Measurements from ENCODE around the gene LPP.

The LPP gene

DNA sequence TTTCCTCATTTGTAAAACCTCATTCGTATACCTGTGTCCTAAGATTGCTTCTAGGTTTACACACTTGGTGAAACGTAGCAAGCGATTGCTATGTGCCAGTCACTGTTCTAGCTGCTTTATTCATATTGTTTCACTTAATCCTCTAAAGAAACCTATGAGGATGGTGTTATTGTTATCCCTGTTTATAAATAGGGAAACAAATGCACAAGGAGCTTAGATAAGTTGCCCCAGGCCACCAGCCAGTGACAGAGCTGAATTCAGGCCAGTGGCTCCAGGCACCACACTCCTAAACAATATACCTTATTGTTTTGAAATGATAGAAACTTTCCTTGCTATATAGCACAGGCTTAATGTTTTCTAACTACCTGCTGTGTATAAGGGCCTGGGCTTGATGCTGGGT lies 44.0 kb downstream of the LPP start:
- no peak for DNase-seq (ENCODE audit: low read depth)

DNA sequence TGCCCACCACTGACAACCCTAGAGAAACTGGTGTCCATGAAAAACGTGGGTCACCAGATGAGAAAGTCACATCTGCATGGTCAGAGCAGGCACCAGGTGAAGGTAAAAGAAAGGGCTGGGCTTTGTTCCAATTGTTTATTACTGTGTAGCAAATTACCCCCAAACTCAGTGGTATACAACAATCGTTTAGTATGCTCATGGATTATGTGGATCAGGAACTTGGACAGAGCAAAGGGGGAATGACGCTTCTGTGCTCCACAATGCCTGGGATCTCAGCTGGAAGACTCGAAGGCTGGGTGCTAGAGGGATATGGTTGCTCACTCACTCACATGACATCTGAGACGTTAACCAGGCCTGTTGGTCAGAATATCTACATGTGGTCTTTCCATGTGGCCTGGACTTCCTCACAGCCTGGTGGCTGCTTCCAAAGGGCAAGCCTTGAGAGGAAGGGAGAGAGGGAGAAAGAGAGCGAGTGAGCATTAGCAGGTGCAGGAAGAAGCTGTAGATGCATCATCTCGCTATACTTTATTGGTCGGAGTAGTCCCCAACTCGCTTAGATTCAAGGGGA lies 44.9 kb downstream of the LPP start:
- DNase-seq (ENCODE audit: low read depth): no peak

DNA sequence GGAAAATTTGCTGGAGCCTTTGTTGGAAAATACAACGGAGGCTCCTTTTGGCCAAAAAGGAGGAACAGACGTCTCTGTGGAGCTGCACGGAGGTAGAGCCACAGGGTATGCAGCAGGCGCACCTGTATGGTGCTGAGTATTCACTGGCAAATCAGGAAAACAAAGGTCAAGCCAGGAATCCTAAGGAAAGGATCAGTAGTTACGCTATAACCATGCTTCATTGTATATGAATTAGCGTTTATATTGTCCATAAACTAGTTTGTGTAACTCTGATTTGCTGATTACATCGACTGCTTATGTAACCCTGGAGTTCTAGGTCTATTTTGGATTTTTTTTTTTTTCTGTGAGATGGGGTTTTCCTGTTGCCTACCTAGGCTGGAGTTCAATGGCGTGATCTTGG lies 45.4 kb downstream of the LPP start:
- no peak for DNase-seq (ENCODE audit: low read depth)

DNA sequence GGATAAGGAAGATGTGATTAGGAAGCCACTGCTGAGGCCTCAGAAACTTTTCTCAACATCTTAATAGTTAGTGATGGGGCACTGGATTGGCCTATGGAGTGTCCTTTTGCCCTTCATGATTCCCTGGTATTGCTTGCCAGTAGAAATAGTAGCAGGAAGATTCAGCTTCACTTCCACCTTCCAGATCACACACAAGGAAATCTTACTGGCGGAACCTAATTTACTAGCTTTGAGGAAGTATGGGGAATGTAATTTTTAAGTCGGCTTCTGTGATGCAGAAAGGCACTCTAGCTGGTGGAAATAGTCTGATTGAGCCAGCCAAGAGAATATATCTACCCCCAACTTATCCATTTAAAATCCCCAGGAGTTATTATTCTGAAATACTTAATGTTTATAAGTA lies 46.5 kb downstream of the LPP start:
- no peak for DNase-seq (ENCODE audit: low read depth)

DNA sequence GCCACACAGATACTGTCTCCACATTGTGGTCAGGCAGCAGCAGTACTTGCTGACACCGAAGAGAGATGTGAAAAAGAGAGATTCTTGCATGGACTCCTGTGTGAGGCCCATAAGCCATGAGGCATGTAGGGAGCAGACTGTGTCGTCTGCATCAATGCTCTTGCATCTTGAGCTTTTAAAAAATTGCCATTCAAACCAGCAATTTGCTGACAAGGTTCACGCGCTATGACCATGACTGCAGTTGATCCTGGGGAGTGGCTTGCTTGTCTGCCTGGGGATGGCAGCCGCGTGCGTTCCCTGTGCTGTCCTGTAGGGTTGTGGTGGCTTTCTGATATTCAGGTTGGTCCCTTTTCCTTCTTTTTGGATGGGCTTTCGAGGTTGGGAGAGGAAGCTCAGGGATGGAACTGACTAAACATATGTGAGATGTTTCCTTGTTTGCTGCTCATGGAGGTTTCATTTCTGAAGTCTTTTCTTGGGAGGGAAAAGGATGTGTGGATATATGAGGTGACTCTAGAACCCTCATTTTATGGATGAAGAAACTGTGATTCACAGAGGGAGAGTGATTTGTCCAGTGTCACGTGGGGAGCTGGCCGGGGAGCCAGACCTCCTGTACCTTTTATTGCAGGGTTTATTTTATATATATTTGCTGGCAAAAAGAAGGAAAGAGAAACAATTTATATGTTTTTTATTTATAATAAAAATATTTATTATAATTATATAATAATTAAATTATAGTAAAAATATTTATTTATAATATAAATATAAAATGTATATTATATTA lies 48.6 kb downstream of the LPP start:
- no peak for DNase-seq (ENCODE audit: low read depth)

DNA sequence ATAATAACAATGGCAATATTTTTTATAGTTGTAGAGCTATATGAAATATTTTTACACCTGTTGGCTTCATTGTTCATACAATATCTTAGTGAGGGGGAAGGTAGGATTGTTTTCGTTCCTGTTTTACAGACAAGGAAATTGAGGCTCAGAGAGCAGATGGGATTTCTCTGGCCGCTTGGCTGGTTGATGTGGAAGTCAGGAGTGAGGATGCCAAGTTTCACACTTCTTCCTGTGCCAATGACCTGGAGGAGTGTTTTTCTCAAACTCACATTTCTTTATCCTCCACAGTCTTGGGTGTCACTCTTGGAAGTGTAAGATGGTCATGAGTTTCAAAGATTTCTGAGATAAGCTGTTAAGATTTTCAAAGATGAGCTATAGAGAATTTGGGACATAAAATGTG lies 50.6 kb downstream of the LPP start:
- no peak for DNase-seq (ENCODE audit: low read depth)

DNA sequence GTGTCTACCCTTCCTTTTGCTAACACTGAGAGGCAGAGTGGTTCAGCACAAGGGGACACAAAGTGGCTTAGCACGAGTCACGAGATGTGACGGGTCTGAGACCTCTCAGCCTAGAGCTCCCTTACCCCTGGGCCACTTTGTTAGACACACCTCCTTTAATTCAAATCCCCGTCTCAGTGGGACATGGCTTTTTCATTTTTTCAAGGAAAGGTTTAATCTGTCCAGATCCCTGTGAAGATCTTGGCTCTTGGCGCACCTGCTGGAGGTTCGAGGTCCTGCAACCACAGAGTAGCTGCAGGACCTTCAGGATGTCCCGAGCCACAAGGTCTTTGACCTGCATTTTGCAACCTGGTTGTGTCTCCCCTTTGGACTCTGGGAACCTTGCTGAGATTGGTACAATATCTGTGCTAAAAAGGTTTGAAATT lies 52.0 kb downstream of the LPP start:
- DNase-seq (ENCODE audit: low read depth): no peak

DNA sequence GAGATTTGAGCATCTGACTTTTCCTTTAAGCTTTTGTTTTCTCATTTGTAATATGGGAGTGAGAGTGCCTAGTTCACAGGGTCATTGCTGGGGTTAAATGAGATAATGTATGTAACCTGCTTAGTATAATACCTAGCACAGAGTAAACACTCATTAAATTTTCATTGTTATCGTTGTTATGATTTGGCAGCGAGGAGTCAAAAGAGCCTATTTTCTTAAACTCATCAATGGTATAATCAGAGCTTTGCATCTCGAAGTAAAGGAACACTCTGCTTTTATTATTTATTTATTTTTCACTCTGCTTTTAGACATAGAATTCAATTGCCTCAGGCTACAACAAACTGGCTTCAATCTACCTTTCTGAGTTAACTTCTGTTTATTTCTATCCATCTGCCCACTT lies 52.8 kb downstream of the LPP start:
- no peak for DNase-seq (ENCODE audit: low read depth)

DNA sequence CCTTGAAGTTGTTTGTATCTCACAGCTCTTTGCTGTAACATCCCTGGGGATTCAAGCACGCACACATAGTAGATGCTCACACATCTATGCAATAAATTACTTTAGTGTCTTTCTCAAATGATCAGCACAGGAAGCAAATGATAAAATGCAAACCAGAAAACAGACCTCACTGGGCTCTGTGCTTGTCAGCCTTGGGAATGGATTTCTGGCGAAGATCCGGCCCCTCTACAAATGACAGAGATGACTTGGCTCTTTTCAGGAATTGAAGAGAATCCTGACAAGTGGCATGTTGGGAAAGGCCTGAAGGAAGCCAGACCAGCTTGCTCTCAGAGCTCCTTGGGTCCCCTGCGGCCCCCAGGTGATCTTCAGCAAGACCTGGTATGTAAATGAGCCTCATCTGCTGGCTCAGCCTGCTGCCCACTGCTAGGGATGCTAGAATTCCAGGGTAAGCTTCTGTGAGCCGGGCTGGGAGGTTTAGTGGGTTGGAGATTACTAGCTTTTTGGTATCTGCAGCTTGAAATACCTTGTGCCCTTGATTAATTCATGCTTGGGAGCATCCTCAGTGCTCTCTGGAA lies 54.1 kb downstream of the LPP start:
- DNase-seq (ENCODE audit: low read depth): no peak

DNA sequence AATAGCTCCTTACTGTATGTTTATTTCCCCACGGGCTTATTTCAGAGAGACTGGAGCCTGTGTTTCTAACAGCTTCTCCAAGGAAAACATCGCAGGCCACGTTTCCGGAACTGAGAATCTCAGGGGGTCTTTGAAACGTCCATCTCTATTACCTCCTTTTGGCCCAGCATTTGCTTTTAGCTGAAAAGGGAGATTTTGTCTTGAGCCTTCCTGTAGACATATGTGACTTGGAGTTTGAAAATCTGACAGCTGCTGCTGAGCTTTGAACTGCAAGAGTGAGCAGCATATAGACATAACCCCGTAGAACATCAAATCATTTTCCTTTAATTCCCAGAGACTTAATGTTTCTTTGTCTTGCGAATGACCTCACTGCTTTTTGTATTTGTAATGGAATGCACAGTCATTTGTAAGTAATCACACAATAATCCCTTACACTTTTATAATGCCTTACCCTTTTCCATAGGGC lies 54.6 kb downstream of the LPP start:
- DNase-seq (ENCODE audit: low read depth): no peak

DNA sequence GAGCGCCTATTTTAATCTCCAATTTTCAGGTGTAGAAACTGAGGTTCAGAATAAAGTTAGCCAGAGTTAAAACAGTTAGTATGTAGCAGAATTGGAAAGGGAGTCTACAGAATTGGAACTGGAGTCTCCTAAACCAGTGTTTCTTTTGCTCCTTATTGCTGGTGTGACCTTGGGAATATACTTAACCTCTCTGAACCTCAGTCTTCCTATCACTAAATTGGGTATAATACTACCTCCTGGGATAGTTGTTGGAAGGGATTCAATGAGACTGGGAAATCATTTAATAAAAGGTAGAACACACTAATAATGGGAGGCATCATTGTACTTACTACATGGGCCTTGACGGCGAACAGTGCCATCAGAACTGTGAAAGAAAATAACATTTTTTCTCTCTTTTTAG lies 55.1 kb downstream of the LPP start:
- DNase-seq (ENCODE audit: low read depth): no peak

DNA sequence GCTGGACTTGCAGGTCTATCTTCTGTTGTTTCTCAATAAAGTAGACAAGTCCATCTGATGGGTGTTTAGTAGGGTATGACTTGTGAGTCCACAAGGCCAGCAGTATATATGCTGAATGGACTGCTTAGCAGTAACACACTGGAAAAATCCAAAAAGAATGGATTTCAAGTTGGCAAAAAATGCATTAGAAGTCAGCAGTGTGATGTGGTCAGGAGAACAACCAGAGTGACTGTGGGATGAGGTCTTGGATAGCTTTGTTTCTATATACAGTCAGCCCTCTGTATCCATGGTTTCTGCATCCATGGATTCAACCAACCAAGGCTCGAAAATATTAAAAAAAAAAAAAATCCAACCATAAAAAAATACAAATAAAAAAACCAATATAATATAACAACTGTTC lies 55.8 kb downstream of the LPP start:
- DNase-seq (ENCODE audit: low read depth): no peak

DNA sequence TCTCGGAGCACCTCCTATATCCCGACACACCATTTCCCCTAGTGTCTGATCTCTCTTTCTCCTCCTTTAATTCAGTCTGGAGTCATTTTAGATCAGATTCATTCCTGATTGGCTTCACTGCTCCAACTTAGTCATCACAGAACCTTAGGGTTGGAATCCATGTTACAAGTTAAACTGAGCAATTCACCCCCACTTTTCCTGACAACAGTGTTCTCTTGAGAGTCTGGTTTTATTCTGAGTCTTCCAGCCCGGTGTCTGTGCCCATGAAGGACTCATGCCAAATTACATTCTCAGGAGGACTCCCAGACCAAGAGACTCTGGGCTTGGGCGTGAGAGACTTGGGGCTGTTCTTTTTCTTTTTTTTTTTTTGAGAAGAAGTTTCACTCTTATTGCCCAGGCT lies 57.5 kb downstream of the LPP start:
- DNase-seq (ENCODE audit: low read depth): no peak

DNA sequence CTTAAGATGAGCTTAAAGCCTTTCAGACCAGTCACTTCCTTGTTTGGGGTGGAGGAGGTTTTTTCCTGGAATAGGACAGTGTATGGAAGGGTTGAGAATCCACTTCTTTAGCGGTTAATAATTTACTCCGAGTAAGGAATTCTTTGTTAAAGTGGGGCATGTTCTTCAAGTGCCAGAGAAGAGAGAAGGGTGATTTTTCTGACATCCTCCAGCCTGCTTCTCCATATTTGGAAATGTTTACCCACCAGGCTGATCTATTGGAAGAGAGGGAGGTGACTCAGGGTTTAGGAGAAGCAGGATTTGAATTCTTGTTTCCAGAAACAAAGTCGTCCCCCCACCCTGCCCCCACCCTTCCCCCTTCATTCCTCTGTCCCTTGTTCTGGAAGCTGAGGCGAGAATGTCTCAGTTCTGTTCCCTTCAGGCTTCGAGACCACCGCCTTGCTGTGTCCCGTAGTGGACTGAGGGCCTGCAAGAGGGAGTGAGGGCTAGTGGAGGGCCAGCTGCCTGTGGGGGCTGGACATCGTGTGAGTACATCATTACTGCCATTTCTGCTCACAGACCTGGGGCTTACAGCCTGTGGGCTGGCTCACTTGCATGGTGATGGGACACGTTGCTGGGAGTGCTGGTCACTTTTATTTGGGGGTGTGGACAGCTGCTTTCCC lies 58.5 kb downstream of the LPP start:
- no peak for DNase-seq (ENCODE audit: low read depth)

DNA sequence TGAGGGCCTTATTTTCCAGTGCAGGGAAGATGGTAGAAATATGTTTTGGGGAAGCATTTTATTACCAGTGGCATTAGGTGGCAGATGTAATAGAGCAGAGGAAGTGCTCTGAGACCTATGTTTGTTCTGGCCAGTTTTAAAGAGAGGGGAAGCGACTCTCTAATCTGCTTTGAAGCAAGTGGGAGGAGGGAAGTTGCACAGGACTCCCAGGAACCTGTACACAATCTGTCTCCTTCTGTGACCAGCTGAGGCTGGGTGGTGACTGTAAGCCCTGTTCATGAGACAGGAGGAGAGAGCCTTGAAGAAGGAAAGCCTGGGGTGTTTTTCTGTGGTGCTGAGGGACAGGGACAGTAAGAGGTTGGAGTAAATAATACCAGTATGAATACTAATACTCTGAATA lies 60.5 kb downstream of the LPP start:
- DNase-seq (ENCODE audit: low read depth): no peak

DNA sequence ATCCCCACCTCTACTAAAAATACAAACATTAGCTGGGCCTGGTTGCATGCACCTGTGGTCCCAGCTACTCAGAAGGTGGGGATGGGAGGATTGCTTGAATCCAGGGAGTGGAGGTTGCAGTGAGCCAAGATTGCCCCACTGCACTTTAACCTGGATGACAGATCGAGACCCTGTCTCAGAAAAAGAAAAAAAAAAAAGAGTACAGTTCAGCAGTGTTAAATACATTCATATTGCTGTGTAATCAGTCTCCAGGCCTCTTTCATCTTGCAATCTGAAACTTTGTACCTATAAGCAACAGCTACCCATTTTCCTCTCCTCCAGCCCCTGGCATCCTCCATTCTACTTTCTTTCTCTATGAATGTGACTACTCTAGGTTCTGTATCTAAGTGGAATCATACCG lies 61.2 kb downstream of the LPP start:
- DNase-seq (ENCODE audit: low read depth): no peak

DNA sequence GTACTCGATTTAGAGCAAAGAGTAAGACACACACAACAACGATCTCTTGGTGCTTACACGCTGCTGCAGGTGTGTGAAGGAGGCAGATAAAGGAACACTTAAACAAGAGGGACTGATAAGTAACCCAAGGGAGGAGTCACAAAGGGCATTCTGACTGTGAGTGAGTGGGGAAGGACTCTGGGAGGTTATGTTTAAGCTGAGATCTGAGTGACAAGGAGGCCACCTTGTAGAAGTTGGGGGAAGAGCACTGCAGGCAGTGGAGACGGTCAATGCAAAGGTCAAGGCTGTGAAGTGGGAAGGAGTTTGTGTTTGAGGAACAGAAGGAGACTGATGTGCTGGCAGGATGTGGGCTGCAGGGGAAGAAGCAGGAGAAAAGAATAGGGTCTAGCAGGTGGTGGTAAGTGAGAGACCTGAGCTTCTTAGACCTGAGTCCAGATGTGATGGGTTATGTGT lies 63.1 kb downstream of the LPP start:
- DNase-seq (ENCODE audit: low read depth): no peak

DNA sequence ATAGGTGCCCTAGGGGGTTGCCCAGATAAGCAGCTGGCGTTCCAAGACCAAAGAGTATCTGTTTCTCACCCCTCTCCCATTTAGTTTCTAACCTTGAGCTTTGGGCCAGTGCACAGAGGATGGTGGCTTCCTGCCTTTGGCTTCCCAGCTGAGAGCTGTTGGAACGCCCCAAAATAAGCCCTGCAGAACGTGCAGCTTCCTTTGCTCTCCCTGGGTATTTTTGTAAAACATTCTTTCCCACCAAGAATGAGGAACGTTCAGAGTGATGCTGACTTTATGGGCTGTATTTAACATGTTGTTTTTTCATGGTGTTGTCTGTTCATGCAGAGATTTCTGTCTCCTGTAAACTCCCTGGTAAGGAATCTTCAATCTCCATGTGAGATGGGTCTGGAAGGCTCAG lies 63.8 kb downstream of the LPP start:
- no peak for DNase-seq (ENCODE audit: low read depth)

DNA sequence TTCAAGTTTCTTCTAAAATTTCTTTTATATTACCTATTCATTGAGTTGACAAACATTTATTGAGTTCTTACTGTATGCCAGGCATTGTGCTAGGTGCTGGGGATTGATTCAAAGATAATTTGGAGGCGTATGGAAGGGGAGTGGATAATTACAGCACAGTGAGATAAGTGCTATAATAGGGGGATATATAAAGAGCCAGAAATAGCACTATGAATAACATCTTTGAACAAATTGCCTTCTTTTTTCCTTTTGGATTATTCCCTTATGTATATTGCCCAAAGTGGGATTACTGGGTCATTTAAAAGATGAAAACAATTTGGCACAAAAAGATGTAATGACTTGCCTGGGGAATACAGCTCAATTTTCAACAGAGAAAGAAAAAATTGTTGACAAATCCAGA lies 64.6 kb downstream of the LPP start:
- DNase-seq (ENCODE audit: low read depth): no peak

DNA sequence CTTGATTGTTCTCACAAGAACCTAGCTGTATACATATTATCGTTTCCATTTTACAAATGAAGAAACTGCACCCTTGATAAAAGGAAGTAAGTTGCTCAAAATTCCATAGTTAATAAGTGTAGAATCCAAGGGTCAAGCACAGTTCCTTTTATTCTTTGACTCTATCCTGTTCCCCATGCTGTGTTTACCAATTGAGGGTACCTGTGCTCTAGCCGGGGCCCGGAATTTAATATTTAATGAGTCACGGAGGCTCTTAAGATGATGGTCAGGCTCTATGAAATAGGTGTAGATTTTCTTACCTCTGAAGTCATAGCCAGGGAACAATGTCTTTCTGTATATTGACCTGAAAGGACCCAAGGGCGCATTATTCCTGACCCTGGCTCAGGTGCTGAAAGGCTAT lies 65.2 kb downstream of the LPP start:
- no peak for DNase-seq (ENCODE audit: low read depth)

DNA sequence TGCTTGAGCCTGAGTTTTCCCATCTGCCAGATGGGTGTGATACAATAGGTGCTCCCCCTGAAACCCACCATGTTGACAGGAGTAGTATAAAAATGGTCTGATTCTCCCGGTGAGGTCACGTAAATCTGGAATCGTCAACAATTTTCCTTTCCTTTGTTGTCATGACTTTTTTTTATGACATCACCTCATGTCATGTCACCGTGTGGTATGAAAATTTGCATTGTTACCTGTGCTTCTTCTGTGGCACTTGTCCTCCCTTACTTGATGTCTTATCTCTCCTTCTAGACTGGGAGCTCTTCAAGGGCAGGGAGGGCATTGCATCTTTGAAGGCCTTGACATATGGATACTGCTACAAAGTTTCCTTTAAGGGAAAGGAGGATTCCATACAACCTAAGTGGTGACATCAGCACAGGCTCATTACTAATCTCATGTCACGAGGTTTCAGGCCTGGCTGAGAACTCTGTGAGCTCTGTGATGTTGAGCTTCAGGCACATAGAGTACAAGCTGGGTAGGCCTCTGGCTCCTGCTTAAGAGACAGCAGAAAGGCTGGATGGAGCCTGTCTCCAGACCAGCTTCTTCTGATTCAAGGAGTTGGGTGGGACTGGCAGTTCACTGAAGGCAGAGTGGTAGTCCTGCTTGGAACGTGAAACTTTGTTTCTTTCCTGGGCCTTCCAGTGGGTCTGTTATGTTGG lies 66.3 kb downstream of the LPP start:
- no peak for DNase-seq (ENCODE audit: low read depth)

DNA sequence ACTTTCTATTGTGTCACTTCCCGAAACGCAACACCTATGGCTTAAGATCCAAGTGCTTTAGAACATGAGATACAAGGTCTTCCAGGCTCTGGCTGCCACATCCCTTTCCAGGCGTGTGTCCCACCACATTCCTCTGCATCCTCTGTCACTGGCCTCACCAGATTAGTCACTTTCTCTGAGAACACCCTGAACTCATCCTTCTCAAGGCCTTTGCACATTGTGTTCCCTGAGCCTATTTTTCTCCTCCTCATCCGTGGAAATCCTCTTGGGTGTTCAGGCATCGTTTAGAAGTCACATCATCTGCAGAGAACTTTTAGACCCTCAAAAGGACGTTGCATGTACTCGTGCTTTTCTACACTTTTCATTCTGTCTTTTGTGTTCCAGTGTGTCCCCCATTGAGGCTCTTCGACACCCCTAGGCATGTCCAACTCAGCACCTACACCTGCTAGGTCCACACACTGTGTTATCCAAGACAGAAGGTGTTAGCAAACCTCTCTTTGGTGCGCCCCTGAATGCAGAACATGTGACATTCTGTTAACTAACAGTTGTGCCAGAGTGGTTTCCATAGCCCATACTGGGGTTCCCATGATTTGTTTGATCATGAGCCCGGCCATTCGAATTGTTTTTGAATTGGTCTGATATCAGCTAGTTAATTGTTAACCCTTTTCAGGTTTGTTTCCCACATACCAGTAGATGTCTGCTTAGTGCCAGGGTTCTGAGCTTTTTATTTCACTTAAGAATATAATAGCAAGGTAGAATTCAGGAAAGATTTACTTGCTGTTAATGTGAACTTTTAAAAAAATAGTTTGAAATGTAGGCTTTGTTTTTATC lies 67.2 kb downstream of the LPP start:
- DNase-seq (ENCODE audit: low read depth): no peak

Measured in stimulated activated CD8-positive, alpha-beta memory T cell treated with anti-CD3 and anti-CD28 coated beads, Interleukin-12 subunit alpha, Interleukin-12 subunit beta, amount 100 ng/mL, for 4 hours (primary cell).